Jurkat, Clone E6-1 (cell line): ENCODE measurements around the gene EXOC6B.

Experiments used
- DNase-seq: peaks from one replicate; pipeline ENCODE4 v3.0.0-alpha.2; 2011; ENCODE audit warnings: low read depth, low spot score
- H3K4me3 ChIP-seq: 2 replicates; pipeline ENCODE4 v1.5.1; 2011; ENCODE audit warnings: mild to moderate bottlenecking, low read length, control low read depth, moderate library complexity

Gene EXOC6B

GRCh38 chr2:72141881-72142451 is 683.9 kb downstream of the EXOC6B start:
- DNase-seq, result no peak
- no peak overlapping the region for H3K4me3 ChIP-seq

DNA sequence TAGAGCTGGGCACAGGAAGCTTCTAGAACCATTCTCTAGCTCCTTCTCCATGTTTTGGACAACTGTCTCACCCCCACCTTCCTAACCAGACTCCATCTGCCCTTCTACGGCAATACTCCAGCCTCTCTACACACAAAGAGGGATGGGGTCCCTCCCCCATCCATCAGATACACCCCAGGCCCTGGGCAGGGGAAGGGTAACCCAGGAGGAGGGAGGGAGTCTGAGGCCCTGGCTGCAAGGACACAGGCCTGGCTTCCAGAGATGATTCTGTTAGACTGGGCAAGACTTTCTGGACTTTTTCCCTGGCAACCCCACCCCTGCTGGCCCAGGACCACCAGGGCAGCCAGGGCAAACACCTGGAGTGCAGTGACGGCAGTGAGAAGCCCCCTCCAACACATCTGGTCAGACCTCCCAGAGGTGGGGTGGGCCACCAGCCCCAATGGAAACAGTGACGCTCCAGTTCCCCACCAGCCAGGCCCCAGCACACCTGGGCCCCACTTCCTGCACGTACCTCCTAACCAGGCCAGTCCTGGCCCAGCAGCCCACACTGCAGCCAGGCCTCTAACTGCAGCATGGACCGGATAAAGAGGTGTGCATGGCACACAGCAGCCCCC is 684.7 kb downstream of the EXOC6B start:
- no peak overlapping the region for H3K4me3 ChIP-seq
- no peak for DNase-seq

- DNase-seq, result no peak
- H3K4me3 ChIP-seq, result no peak overlapping the region
Measured at GRCh38 chr2:72140621-72140960, 685.2 kb downstream of the EXOC6B start.

DNA sequence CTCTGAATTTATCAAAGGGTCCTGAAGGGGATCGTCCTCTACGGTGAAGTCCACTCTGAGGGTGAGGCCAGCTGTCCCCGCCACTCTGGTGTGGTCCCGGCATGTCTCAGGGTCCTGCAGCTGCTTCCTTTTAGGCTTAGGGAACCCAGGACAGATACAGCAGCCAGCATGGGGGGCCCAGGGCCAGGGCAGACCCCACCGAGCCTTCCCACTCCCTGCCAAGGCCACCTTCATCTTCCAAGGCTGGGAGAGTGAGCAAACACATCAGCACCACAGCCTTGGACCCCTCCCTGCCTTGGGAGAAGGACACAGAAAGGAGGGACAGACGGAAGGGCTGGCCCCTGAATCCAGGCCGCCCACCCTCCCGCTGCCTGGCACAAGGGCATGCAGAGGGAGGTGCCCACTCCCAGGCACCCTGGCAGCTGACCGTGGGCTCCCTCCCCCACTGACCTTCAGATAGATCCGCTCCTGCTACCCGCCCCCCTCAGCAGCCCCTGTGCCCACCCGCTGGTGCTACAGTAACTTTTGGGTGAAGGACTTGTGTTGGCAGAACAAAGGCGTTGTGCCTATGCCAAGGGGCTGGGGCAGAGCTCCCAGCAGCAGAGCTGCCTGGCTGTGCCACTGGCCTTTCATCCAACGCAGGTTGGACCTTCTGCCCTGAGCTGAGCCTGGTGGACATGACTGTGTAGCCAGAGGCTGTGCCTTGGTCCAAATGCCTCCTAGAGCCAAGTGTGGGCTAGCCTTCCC is 685.8 kb downstream of the EXOC6B start:
- H3K4me3 ChIP-seq, result no peak overlapping the region
- no peak for DNase-seq

- no peak overlapping the region for H3K4me3 ChIP-seq
- no peak for DNase-seq
Measured at GRCh38 chr2:72139471-72139873, 686.4 kb downstream of the EXOC6B start.

- DNase-seq, result no peak
- H3K4me3 ChIP-seq, result no peak overlapping the region
Measured at GRCh38 chr2:72138921-72139381, 686.9 kb downstream of the EXOC6B start.

DNA sequence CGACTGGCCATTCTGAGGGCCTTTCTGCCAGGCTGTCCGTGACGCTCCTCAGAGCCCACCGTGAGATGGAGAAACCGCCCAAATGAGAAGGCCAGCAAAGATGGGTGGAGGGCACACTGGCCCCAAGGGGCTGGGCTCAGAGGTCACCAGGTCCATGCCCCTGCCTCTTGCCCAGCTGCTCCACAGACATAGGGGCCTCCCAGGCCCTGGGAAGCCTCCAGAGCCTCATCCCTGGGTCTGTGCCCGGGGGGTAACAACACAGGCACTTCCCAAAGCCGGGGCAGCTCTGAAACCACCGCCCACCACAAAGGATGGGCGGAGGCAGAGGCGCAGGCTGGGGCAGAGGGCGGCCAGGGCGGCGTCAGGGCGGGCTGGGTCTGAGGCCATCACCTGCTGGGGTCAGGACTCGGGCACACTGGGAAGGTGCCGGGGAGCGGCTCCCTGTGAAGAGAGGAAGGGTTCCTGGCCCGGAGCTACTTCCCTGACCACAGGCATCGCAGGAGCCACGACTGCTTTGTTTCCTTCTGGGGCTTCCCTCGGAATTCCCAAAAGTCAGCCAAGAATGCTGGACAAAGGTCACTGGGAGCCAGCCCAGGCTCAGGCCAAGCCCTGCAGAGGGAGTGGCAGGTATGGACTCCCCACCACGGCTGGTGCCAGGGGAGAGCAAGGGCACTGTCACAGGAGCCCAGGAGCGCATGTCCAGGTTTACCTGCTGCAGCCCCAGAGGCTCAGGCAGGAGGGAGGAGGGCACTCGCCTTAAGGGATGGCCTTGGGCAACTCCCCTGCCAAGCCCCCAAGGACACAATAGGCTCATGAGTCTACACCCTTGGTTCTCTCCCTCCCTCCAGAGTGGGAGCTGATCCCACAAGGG is 687.6 kb downstream of the EXOC6B start:
- no peak for DNase-seq
- H3K4me3 ChIP-seq, result no peak overlapping the region

- DNase-seq, result peak; percentile 23
- no peak overlapping the region for H3K4me3 ChIP-seq
Measured at GRCh38 chr2:72137498-72138010, 688.3 kb downstream of the EXOC6B start.

DNA sequence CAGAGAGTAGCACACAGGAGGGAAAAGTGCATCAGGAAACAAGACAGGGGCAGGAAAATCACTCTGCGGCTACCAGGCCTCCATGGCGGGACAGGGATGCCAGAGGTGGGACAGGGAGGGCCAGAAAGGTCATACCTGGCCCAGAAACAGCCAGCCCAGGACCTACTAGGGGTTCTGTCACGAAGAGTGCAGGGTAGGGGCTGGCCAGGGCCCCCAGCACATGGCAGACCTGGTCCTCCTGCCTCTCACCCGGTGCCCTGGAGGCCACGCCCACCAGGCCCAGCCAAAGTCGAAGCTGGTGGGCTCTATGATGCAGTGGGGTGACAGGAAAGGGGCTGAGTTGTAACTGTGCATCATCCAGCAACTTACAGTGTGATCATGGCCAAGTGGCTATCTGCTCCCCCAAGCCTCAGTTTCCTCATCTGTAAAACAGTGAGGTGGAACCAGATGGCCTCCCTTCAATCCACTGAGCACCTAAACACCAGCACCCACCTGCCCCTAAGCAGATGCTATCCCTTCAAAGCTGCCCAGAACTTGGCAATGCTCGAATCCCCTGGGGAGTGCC is 688.8 kb downstream of the EXOC6B start:
- no peak for DNase-seq
- H3K4me3 ChIP-seq, result no peak overlapping the region

DNA sequence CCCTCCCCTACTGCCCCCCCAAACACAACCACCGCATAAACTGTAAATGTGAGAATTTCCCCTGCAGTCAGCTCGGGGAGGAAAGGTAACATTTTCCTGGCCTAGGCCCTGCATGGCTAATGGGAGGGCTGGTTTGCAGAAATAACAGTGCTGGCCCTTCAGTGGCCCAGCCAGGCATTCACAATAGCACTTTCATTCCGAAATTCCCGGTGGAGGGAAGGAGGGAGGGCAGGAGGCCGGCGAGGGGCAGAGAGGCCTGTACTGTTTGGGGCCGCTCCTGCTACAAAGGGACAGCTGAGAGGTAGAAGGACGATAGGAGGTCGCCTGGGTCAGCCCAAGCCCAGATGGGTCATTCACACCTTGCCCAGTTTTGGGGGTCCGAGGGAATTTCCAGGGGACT is 689.5 kb downstream of the EXOC6B start:
- H3K4me3 ChIP-seq, result no peak overlapping the region
- no peak for DNase-seq

GRCh38 chr2:72135921-72136320 is 689.9 kb downstream of the EXOC6B start:
- no peak overlapping the region for H3K4me3 ChIP-seq
- DNase-seq, result no peak

GRCh38 chr2:72134997-72135800 is 690.6 kb downstream of the EXOC6B start:
- no peak overlapping the region for H3K4me3 ChIP-seq
- no peak for DNase-seq

DNA sequence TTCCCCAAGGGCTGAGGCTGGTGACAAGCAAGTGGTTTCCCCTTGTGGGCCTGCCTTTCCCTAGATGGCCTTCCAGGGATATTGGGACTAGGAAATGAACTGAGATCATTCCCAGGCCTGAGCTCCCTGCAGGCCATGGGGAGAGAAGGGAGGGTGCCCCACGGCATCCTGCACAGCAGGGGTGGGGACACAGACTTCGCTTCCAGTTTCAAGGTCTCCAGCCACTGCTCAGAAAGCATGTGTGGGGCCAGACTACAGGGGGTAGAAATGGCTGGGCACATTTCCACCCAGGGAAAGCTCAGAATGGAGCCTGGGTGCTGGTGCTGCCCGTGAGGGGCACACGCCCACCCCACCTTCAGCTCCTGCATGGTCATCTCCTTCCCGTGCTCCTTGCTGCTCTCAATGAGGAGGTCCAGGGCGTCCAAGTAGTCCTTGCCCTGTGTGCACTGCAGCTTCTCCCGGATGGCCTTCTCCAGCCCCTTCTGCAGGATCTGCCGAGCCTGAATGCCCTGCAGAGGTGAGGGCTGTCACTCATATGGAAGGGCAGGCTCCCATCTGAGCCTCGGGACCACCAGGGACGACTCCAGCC is 691.3 kb downstream of the EXOC6B start:
- no peak for DNase-seq
- no peak overlapping the region for H3K4me3 ChIP-seq

DNA sequence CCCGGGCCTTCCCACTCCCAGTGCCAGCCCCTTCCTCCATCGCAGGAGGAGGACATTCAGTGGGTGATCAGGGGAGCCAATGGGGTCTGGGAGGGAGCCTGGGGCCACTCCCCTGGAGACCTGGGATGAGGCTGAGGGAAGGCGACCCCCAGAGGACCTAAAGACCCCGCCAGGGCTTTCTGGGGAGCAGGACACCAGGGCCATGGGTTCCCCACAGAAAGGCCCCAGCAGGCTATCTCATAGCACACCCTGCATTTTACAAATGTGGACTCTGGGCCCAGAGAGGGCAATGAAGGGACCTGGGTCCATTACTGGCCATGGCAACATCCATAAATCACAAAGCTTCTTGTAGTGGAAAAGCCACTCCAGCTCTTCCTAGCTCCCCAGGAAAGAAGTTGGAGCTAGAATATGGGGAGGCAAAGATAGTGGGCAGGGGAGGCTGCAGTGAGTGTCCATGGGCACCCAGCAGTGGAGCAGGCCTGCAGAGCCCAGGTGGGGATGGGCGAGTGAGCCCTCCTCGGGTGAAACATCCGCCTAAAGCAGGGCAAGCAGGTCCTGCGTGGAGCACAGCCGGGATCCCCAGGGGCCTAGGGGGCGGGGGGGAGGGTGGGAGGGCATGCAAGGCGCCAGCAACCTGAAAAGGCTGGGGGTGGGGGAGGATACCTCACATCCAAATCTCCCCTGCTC is 692.0 kb downstream of the EXOC6B start:
- no peak overlapping the region for H3K4me3 ChIP-seq
- DNase-seq, result no peak

DNA sequence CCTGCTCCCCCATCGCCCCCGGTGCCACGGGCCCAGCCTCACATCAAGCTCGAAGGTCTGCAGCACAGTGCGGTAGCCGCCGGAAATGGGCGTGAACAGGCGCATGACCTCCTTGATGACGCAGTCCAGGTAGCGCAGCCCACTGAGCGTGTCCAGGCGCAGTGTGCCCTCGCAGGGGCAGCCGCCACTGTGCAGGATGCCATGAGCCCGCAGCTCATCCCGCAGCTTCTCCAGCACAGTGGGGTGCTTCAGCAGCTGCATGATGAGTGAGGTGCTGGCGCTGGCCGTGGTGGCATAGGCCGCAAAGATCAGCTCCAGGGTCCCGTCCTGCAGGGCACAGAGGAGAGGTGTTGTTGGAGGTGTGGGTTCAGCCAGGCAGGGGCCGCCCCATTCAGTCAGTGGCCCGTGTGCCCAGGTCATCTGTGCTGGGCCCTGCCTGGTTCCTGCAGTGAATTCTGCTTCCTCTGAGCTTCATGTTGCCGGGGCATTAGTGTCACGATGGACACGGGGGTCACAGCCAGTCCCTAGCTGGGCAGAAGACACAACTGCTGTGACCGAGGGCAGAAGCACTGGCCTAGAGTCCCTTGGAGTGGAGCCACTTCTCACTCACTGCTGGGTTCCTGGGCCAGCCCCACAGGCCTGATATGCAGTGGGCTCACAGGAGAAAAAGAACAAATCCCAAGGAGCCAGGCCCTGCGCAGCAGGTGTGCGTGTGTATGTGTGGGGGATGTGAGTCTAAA is 692.7 kb downstream of the EXOC6B start:
- DNase-seq, result no peak

GRCh38 chr2:72131916-72132841 is 693.7 kb downstream of the EXOC6B start:
- H3K4me3 ChIP-seq, result no peak overlapping the region
- DNase-seq, result no peak

More for the DNA sequence above, 692.7 kb downstream of the EXOC6B start:
- no peak overlapping the region for H3K4me3 ChIP-seq
